ENCODE data around the gene RSF1.

RSF1 gene

GRCh38 chr11:77736473-77736872, 84.0 kb downstream of the RSF1 start:
- DNase-seq: no peak

DNA sequence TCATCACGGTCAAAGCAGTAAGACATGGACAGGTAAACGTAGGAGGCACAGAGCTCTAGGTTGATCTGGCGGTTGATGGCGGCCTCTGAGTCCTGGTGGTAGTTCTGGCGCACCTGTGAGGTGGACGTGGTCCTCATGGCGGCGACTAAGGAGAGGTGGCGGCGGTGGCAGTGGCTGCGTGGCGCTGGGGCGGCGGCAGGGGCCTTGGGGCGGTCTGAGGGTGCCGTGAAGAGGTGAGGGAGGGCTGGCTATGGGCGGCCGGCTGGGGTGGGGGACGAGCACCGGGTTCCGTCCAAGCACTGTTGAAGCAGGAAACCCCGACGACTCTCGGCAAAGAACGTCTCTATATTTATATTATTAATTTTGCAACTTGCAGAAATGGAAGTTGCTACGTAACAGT, 85.6 kb downstream of the RSF1 start:
- no peak for DNase-seq

- no peak for DNase-seq
Measured at GRCh38 chr11:77732143-77732542, 88.4 kb downstream of the RSF1 start.

GRCh38 chr11:77730789-77731188, 89.7 kb downstream of the RSF1 start:
- DNase-seq: no peak

DNA sequence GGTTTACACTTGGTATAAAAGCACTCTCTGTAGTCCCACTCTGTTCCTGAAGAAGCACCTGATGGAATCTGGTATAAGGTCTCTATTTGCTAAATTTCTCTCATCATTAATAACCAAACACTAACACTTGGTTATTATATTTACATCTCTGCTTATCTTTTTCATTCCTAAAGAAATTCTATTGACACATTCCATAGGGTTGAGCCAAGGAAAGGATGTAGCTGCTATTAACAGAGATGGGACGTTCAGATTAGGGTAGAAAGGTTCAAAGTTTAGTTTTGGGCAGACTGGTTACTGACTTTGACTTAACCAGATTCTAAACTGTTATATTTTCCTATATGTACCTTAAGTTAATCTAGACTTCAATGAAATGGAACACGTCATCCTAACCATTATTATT, 91.5 kb downstream of the RSF1 start:
- DNase-seq: no peak

GRCh38 chr11:77728203-77728786, 92.2 kb downstream of the RSF1 start:
- no peak for DNase-seq

GRCh38 chr11:77726524-77726923, 94.0 kb downstream of the RSF1 start:
- DNase-seq: no peak

- DNase-seq: no peak
Measured at GRCh38 chr11:77725433-77725832, 95.1 kb downstream of the RSF1 start.

DNA sequence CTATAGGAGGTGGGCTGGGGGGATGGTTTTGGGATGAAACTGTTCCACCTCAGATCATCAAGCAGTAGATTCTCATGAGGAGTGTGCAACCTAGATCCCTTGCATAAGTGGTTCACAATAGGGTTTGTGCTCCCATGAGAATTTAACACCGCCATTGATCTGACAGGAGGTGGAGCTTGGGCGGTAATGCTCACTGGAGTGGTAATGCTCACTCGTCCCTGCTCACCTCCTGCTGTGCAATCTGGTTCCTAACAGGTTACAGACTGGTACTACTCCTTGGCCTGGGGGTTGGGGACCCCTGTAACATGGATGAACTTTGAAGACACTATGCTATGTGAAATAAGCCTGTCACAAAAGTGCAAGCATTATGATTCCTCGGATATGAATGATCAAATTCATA, 95.9 kb downstream of the RSF1 start:
- no peak for DNase-seq

DNA sequence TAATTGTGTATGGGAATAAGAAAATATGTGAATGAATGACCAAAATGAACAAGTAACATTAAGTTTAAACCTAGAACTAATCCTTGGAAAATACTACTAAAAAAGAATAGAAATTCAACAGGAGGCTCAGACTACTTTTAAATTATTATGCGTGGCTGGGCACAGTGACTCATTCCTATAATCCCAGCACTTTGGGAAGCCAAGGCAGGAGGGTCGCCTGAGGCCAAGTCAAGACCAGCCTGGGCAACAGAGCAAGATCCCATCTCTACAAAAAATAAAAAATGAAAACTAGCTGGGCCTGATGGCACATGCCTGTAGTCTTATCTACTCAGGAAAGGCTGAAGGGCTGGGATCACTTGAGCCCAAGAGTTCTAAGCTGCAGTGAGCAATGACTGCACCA, 97.5 kb downstream of the RSF1 start:
- DNase-seq: no peak

DNA sequence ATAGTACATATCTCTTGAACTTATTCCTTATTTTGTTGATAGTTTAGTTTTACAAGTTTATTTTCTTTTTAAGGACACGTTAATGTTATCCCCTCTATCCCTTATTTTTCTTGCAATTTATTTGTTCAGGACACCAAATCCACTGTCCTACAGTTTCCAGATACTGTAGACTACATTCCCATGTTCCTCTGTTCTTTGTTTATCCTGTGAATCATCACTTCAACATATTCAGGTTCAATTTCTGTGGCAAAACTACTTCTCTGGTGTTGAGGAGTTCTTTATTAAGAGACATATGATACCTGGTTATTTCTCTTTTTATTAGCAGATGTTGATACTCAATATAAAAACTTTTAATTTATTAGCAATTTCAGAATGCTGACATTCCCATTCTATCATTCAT, 110.2 kb downstream of the RSF1 start:
- no peak for DNase-seq

DNA sequence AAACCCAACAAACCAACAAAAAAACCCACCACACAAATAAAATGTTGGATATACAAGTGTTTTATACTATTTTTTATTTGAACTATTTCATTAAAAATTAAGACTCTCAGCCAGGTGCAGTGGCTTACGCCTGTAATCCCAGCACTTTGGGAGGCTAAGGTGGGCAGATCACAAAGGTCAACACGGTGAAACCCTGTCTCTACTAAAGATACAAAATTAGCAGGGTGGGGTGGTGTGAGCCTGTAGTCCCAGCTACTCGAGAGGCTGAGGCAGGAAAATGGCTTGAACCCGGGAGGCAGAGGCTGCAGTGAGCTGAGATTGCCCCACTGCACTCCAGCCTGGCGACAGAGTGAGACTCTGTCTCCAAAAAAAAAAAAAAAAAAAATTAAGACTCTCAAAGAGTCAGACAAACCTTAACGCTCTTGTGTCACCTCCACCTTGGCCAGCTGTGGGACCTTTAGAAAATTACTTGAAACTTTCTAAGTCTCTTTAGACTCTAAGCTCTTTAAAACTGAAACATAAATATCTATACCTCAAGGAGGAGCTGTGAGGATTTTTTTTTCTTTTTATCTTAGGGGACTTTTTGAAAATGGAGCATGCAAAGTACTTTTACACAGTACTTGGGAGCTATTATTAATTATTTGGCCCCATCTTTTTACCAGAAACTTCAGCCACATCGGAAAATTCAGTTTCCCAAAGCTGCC, 114.5 kb downstream of the RSF1 start:
- no peak for DNase-seq

DNA sequence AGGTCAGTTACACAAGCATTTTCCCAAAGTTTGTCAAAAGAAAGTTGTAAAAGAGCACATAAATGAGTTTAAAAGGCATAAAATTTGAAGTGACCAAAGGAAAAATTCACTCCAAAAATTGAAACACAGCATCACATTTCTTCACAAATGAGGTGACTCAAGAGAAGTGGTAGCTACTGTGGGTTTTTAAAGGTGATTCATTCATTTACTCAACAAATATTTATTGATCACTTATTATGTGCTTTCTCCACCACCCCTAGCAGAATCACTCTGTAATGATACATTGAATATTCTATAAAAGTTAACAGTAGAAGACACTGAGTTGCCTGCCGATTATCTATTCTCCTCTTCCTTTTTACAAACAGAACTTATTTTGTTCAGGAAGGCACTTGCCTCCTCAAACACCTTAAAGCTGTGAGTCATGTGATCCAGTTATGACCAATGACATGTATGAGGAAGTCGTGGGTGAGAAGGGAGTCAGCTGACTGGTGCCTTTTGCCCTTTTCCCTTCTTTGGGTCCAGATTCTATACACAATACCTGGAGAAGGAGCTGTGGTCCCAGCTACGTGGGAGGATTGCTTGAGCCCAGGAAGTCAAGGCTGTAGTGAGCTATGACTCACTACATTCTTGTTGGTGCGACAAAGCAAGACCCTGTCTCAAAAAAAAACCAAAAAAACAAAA, 115.2 kb downstream of the RSF1 start:
- no peak for DNase-seq

DNA sequence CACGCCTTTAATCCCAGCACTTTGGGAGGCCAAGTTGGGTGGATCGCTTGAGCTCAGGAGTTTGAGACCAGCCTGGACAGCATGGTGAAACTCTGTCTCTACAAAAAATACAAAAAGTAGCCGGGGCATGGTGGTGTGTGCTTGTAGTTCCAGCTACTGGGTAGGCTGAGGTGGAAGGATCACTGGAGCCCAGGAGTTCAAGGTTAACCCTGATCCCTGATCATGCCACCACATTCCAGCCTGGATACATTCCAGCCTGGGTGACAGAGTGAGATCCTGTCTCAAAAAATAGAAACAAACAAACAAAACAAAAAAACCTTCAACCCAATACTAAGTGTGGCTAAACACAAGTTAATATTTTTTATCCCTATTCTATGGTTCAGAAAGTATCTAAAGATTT, 116.5 kb downstream of the RSF1 start:
- DNase-seq: no peak

DNA sequence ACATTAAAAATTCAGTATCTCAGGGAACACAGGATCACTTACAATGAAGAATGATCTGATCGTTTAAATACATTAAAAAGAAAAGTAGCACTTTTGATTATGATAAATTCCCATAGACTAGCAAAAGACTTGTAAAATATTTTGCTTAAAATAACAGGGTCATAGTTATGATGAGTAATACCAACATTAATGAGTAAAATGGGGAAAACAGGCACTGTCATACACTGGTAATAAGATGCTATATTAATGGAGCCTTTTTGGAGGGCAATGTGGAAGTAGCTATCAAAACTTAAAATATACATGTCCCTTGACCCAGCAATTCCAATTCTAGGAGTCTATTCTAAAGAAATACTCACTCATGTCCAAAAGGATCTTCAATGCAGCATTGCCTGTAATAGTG, 121.1 kb downstream of the RSF1 start:
- no peak for DNase-seq

- DNase-seq: no peak
Measured at GRCh38 chr11:77698896-77699295, 121.6 kb downstream of the RSF1 start.

DNA sequence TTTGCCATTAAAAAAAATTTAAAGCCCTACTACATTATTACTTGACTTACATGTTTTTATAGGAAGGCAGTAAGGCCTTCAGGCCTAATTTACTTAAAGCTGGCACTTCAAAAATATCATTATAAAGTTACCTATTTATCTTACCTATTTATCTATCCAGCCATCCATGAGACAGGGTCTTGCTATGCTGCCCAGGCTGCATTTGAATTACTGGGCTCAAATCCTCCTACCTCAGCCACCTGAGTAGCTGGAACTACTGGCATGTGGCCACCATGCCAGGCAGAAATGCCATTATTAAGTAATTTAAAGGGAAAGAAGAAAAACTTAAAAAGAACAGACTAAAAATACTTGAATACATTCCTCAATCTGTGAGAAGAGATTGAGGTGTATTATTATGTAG, 122.7 kb downstream of the RSF1 start:
- DNase-seq: no peak

- DNase-seq: no peak
Measured at GRCh38 chr11:77695417-77695816, 125.1 kb downstream of the RSF1 start.

DNA sequence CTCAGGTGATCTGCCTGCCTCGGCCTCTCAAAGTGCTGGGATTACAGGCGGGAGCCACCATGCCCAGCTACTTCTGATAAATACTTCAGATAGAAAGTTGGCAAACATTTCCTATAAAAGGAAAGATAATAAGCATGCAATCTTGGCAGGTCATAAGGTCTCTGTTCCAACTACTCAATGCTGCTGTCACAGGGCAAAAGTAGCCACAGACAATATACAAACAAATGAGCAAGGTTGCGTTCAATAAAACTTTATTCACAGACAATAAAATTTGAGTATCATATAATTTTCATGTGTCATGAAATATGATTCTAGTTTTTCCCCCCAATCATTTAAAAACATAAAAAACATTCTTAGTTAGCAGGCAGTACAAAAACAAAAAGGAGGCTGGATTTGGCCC, 129.9 kb downstream of the RSF1 start:
- no peak for DNase-seq

DNA sequence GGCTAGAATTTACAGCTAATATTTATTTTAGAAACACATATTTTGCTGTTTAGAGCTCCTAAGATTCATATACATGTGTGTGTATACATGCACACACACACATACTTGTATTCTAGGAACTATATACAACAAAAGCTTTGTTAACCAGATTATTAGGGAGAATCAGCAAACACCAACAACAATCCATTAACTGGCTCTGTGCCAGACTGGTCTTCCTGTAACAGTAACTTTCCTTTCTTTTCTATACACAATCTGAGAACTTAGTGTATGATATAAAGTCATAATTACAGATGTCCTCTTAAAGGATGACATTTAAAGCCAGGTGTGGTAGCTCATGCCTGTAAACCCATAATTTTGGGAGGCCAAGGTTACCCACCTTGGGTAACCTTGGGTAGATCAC, 133.4 kb downstream of the RSF1 start:
- DNase-seq: no peak

GRCh38 chr11:77677138-77677537, 143.4 kb downstream of the RSF1 start:
- no peak for DNase-seq

GRCh38 chr11:77672264-77672663, 148.3 kb downstream of the RSF1 start:
- no peak for DNase-seq

GRCh38 chr11:77669848-77670511, 150.5 kb downstream of the RSF1 start:
- no peak for DNase-seq

DNA sequence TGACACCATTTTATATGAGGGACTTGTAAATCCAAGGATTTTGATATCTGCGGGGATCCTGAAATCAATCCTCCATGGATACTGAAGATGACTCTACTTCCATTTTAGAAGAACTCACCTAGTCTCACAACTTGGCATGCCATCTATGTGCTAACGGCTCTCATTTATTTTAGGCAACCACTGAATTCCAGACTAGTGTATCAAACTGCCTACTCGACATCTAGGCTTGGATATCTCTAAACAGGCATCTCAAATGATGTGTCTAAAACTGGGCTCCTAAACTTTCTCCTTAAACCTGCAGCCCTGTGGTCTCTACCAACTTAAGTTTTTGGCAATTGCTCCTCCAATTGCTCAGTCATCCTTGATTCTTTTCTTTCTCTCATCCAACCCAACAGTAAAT, 151.8 kb downstream of the RSF1 start:
- no peak for DNase-seq
